ENCODE data around the gene DIAPH3. TPM values are rescaled to one million over a fixed set of nuclear protein-coding genes. Genes with fewer than 3 reads are reported as not detected.

DIAPH3 gene
- total and polyA plus RNA-seq, 4 experiments from 2014 or later = 0.03 TPM; not detected in 3

- intact Hi-C loops (cut with micrococcal nuclease) = no loop called here
- Mint-ChIP-seq H3K9me3 (no peaks in the 10 kb centered on the region), H3K36me3 (no peaks in the 10 kb centered on the region), H3K4me3 (no peak overlapping the region), H3K27me3 (no peaks in the 10 kb centered on the region), H3K27ac (no peak overlapping the region), H3K4me1 (peaks cover 0 to 2% (median 0%) of the 10 kb centered on the region in 4 donors)
- H3K4me3 ChIP-seq (ENCODE audit: low read length in 2 of 2) = no peak overlapping the region
- H3K27me3 ChIP-seq (ENCODE audit: insufficient read depth, low read length) = no peaks in the 10 kb centered on the region
- ChIA-PET POLR2A (ENCODE audit: partially characterized antibody) (no interaction called here), CTCF (ENCODE audit: partially characterized antibody) (no interaction called here)
- no peaks in the 10 kb centered on the region for H3K4me1 ChIP-seq (ENCODE audit: insufficient read depth, low read length)
- DNase-seq = no peak
- no peak overlapping the region for H3K27ac ChIP-seq (ENCODE audit: low read depth, low read length)
- H3K36me3 ChIP-seq (ENCODE audit: insufficient read depth, low read length) = no peaks in the 10 kb centered on the region
- H3K9me3 ChIP-seq (ENCODE audit: control insufficient read depth in 1 of 2, low read length in 2 of 2) = no peaks in the 10 kb centered on the region
Observed at GRCh38 chr13:59914556-59914955, 249.2 kb downstream of the DIAPH3 start.

- no peaks in the 10 kb centered on the region for H3K36me3 Mint-ChIP-seq
- Histone ChIP-seq H3K9me3 (ENCODE audit: control insufficient read depth in 1 of 2, low read length in 2 of 2) (no peaks in the 10 kb centered on the region), H3K4me3 (ENCODE audit: low read length in 2 of 2) (no peak overlapping the region), H3K27me3 (ENCODE audit: insufficient read depth, low read length) (no peaks in the 10 kb centered on the region), H3K27ac (ENCODE audit: low read depth, low read length) (no peak overlapping the region), H3K4me1 (ENCODE audit: insufficient read depth, low read length) (no peaks in the 10 kb centered on the region), H3K36me3 (ENCODE audit: insufficient read depth, low read length) (no peaks in the 10 kb centered on the region)
- H3K27me3 Mint-ChIP-seq = no peaks in the 10 kb centered on the region
- H3K4me1 Mint-ChIP-seq = peaks cover 0 to 2% (median 0%) of the 10 kb centered on the region in 4 donors
- ChIA-PET CTCF (ENCODE audit: partially characterized antibody) (interaction anchor here (1.7 kb wide), 1 partner anchor 515 kb away, joined by 8 read pairs; no protein-coding TSS in a partner anchor), POLR2A (ENCODE audit: partially characterized antibody) (no interaction called here)
- H3K4me3 Mint-ChIP-seq = no peak overlapping the region
- intact Hi-C loops (cut with micrococcal nuclease) = loop anchor here (5.0 kb wide), 1 partner anchor 514 kb away; no protein-coding TSS in a partner anchor
- peaks cover 0 to 1% (median 0%) of the 10 kb centered on the region in 8 donors for H3K9me3 Mint-ChIP-seq
- H3K27ac Mint-ChIP-seq = no peak overlapping the region
- no peak for DNase-seq
Observed at GRCh38 chr13:59906413-59907049, 257.2 kb downstream of the DIAPH3 start.

- intact Hi-C loops (cut with micrococcal nuclease) = no loop called here
- Mint-ChIP-seq H3K27ac (no peak overlapping the region), H3K9me3 (peaks cover 0 to 1% (median 0%) of the 10 kb centered on the region in 8 donors), H3K4me3 (no peak overlapping the region), H3K36me3 (no peaks in the 10 kb centered on the region), H3K4me1 (peaks cover 0 to 7% (median 4%) of the 10 kb centered on the region in 4 donors), H3K27me3 (no peaks in the 10 kb centered on the region)
- Histone ChIP-seq H3K9me3 (ENCODE audit: control insufficient read depth in 1 of 2, low read length in 2 of 2) (no peaks in the 10 kb centered on the region), H3K36me3 (ENCODE audit: insufficient read depth, low read length) (no peaks in the 10 kb centered on the region), H3K4me1 (ENCODE audit: insufficient read depth, low read length) (no peaks in the 10 kb centered on the region), H3K27me3 (ENCODE audit: insufficient read depth, low read length) (no peaks in the 10 kb centered on the region), H3K4me3 (ENCODE audit: low read length in 2 of 2) (no peak overlapping the region), H3K27ac (ENCODE audit: low read depth, low read length) (no peak overlapping the region)
- POLR2A ChIA-PET (ENCODE audit: partially characterized antibody) = no interaction called here
- no peak for DNase-seq
- CTCF ChIA-PET (ENCODE audit: partially characterized antibody) = no interaction called here
Observed at GRCh38 chr13:59901191-59901590, 262.5 kb downstream of the DIAPH3 start.

DNA sequence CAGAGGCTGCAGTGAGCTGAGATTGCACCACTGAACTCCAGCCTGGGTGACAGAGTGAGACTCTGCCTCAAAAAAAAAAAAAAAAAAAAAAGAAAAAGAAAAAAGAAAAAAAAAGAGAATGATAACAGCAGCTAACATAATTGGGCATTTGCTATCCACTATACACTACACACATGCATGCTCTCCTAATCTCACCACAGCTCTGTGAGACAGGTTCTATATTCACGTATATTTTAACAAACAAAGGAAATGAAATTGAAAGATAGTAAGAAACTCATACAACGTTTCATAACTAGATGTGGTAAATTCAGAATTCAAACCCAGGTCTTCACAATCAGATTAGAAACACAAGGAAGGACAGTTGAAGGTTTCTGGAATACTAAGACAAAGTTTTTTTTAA is 265.7 kb downstream of the DIAPH3 start:
- H3K36me3 Mint-ChIP-seq = no peaks in the 10 kb centered on the region
- Histone ChIP-seq H3K27ac (ENCODE audit: low read depth, low read length) (no peak overlapping the region), H3K4me1 (ENCODE audit: insufficient read depth, low read length) (no peaks in the 10 kb centered on the region), H3K36me3 (ENCODE audit: insufficient read depth, low read length) (no peaks in the 10 kb centered on the region), H3K27me3 (ENCODE audit: insufficient read depth, low read length) (no peaks in the 10 kb centered on the region), H3K4me3 (ENCODE audit: low read length in 2 of 2) (no peak overlapping the region), H3K9me3 (ENCODE audit: control insufficient read depth in 1 of 2, low read length in 2 of 2) (no peaks in the 10 kb centered on the region)
- H3K4me1 Mint-ChIP-seq = peaks cover 0 to 7% (median 4%) of the 10 kb centered on the region in 4 donors
- no peaks in the 10 kb centered on the region for H3K9me3 Mint-ChIP-seq
- no peak overlapping the region for H3K27ac Mint-ChIP-seq
- intact Hi-C loops (cut with micrococcal nuclease) = no loop called here
- H3K4me3 Mint-ChIP-seq = no peak overlapping the region
- no peak for DNase-seq
- ChIA-PET CTCF (ENCODE audit: partially characterized antibody) (no interaction called here), POLR2A (ENCODE audit: partially characterized antibody) (no interaction called here)
- no peaks in the 10 kb centered on the region for H3K27me3 Mint-ChIP-seq

- Histone ChIP-seq H3K9me3 (ENCODE audit: control insufficient read depth in 1 of 2, low read length in 2 of 2) (no peaks in the 10 kb centered on the region), H3K4me3 (ENCODE audit: low read length in 2 of 2) (no peak overlapping the region), H3K27ac (ENCODE audit: low read depth, low read length) (no peak overlapping the region), H3K36me3 (ENCODE audit: insufficient read depth, low read length) (no peaks in the 10 kb centered on the region), H3K27me3 (ENCODE audit: insufficient read depth, low read length) (no peaks in the 10 kb centered on the region), H3K4me1 (ENCODE audit: insufficient read depth, low read length) (no peaks in the 10 kb centered on the region)
- H3K9me3 Mint-ChIP-seq = no peaks in the 10 kb centered on the region
- intact Hi-C loops (cut with micrococcal nuclease) = no loop called here
- no peaks in the 10 kb centered on the region for H3K4me1 Mint-ChIP-seq
- no peaks in the 10 kb centered on the region for H3K27me3 Mint-ChIP-seq
- H3K36me3 Mint-ChIP-seq = no peaks in the 10 kb centered on the region
- ChIA-PET CTCF (ENCODE audit: partially characterized antibody) (no interaction called here), POLR2A (ENCODE audit: partially characterized antibody) (no interaction called here)
- no peak overlapping the region for H3K27ac Mint-ChIP-seq
- DNase-seq = no peak
- no peak overlapping the region for H3K4me3 Mint-ChIP-seq
Observed at GRCh38 chr13:59893266-59893665, 270.5 kb downstream of the DIAPH3 start.

DNA sequence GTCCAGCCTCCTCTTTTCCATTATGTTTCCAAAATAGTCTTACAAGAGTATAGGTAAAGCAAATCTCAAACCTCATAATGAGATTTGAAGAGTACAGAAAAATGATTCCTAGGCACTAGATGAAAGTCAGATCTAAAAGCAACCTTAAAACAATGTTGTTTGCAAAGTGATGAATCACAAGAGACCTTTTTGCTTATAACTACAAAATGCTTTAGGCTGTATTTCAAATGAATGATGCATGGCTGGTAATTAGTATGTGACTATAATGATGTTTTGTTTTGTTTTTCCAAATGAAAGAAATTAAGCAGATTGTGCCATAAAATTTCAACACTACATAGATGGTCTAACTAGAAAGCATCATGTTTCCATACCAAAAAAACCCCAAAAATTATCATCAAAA is 272.7 kb downstream of the DIAPH3 start:
- Histone ChIP-seq H3K9me3 (ENCODE audit: control insufficient read depth in 1 of 2, low read length in 2 of 2) (no peaks in the 10 kb centered on the region), H3K36me3 (ENCODE audit: insufficient read depth, low read length) (no peaks in the 10 kb centered on the region), H3K27ac (ENCODE audit: low read depth, low read length) (no peak overlapping the region), H3K4me3 (ENCODE audit: low read length in 2 of 2) (no peak overlapping the region), H3K4me1 (ENCODE audit: insufficient read depth, low read length) (no peaks in the 10 kb centered on the region), H3K27me3 (ENCODE audit: insufficient read depth, low read length) (no peaks in the 10 kb centered on the region)
- H3K36me3 Mint-ChIP-seq = no peaks in the 10 kb centered on the region
- ChIA-PET CTCF (ENCODE audit: partially characterized antibody) (no interaction called here), POLR2A (ENCODE audit: partially characterized antibody) (no interaction called here)
- no peak for DNase-seq
- H3K4me3 Mint-ChIP-seq = no peak overlapping the region
- intact Hi-C loops (cut with micrococcal nuclease) = no loop called here
- no peak overlapping the region for H3K27ac Mint-ChIP-seq
- H3K27me3 Mint-ChIP-seq = no peaks in the 10 kb centered on the region
- no peaks in the 10 kb centered on the region for H3K4me1 Mint-ChIP-seq
- no peaks in the 10 kb centered on the region for H3K9me3 Mint-ChIP-seq

DNA sequence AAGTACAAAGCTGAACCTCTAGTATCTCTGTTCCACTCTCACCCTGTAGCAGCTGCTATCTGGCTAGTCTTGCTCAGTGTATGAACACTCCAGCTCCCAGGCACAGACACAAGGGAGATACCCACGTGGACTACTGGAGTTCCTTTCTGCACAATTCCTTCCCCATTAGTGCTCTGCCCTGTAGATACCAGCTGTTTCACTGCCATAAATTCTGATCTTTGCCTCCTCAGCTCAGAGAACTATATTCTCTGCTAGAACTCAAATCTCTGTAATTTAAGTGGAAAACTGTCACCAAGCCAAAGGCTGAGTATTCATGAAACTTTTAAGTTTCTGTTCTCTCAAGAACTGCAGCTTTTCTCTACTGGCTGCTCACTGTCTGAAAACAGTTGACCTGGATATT is 273.7 kb downstream of the DIAPH3 start:
- intact Hi-C loops (cut with micrococcal nuclease) = no loop called here
- Histone ChIP-seq H3K9me3 (ENCODE audit: control insufficient read depth in 1 of 2, low read length in 2 of 2) (no peaks in the 10 kb centered on the region), H3K4me1 (ENCODE audit: insufficient read depth, low read length) (no peaks in the 10 kb centered on the region), H3K36me3 (ENCODE audit: insufficient read depth, low read length) (no peaks in the 10 kb centered on the region), H3K4me3 (ENCODE audit: low read length in 2 of 2) (no peak overlapping the region), H3K27ac (ENCODE audit: low read depth, low read length) (no peak overlapping the region), H3K27me3 (ENCODE audit: insufficient read depth, low read length) (no peaks in the 10 kb centered on the region)
- H3K4me3 Mint-ChIP-seq = no peak overlapping the region
- no peak overlapping the region for H3K27ac Mint-ChIP-seq
- H3K27me3 Mint-ChIP-seq = no peaks in the 10 kb centered on the region
- no peaks in the 10 kb centered on the region for H3K36me3 Mint-ChIP-seq
- no peak for DNase-seq
- no peaks in the 10 kb centered on the region for H3K4me1 Mint-ChIP-seq
- no peaks in the 10 kb centered on the region for H3K9me3 Mint-ChIP-seq
- POLR2A ChIA-PET (ENCODE audit: partially characterized antibody) = no interaction called here
- CTCF ChIA-PET (ENCODE audit: partially characterized antibody) = no interaction called here

DNA sequence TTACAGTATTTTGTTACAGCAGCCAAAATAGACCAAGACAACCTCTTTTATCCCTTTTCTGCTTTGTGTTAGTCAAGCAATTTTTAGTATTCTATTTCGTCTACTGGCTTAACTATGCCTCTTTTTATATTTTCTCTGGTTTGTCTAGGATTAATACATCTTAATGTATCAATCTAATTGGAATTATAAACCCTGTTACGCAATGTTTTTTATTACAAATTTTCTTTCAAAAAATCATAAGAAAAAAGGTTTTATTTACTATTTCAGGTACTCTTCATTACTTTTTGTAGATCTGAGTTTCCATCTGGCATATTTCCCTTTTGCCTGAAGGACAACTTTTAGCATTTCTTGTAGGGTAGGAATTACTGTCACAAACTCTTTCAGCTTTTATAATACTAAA is 275.3 kb downstream of the DIAPH3 start:
- no peaks in the 10 kb centered on the region for H3K4me1 Mint-ChIP-seq
- H3K27ac Mint-ChIP-seq = no peak overlapping the region
- Histone ChIP-seq H3K27me3 (ENCODE audit: insufficient read depth, low read length) (no peaks in the 10 kb centered on the region), H3K36me3 (ENCODE audit: insufficient read depth, low read length) (no peaks in the 10 kb centered on the region), H3K27ac (ENCODE audit: low read depth, low read length) (no peak overlapping the region), H3K9me3 (ENCODE audit: control insufficient read depth in 1 of 2, low read length in 2 of 2) (no peaks in the 10 kb centered on the region), H3K4me1 (ENCODE audit: insufficient read depth, low read length) (no peaks in the 10 kb centered on the region), H3K4me3 (ENCODE audit: low read length in 2 of 2) (no peak overlapping the region)
- H3K9me3 Mint-ChIP-seq = no peaks in the 10 kb centered on the region
- H3K36me3 Mint-ChIP-seq = no peaks in the 10 kb centered on the region
- H3K4me3 Mint-ChIP-seq = no peak overlapping the region
- H3K27me3 Mint-ChIP-seq = no peaks in the 10 kb centered on the region
- ChIA-PET CTCF (ENCODE audit: partially characterized antibody) (no interaction called here), POLR2A (ENCODE audit: partially characterized antibody) (no interaction called here)
- intact Hi-C loops (cut with micrococcal nuclease) = no loop called here
- DNase-seq = no peak

All from CD4-positive, alpha-beta memory T cell (primary cell).